HG03565 (cell line): ENCODE measurements around the gene PDZD7.
A peak's percentile ranks its signal among the peaks of the same experiment; 100 is the strongest.
"Not testable (repeated sequence)": the region's sequence is repeated elsewhere in the genome, so short reads cannot be mapped to it uniquely, and the experiment has no call there.

Experiments used
- ATAC-seq: cut with Tn5 transposase; IDR thresholded peaks from one replicate; pipeline ENCODE4 v1.9.1; 2021; ENCODE audit warnings: mild to moderate bottlenecking, moderate library complexity; ENCODE audit not compliant: unreplicated experiment

PDZD7 gene

GRCh38 chr10:101041252-101041761, 10.4 kb upstream of the PDZD7 start:
- ATAC-seq: peak; percentile 54

- no peak for ATAC-seq
Measured at GRCh38 chr10:101040851-101041250, 9.9 kb upstream of the PDZD7 start.

- no peak for ATAC-seq
Measured at GRCh38 chr10:101040061-101040460, 9.1 kb upstream of the PDZD7 start.

- no peak for ATAC-seq
Measured at GRCh38 chr10:101038484-101038883, 7.6 kb upstream of the PDZD7 start.

GRCh38 chr10:101036726-101037125, 5.8 kb upstream of the PDZD7 start:
- ATAC-seq: no peak

- ATAC-seq: no peak
Measured at GRCh38 chr10:101035916-101036702, 5.2 kb upstream of the PDZD7 start.

GRCh38 chr10:101035314-101035713, 4.4 kb upstream of the PDZD7 start:
- ATAC-seq: no peak

GRCh38 chr10:101034404-101034803, 3.5 kb upstream of the PDZD7 start:
- not testable (repeated sequence) for ATAC-seq

GRCh38 chr10:101033276-101033675, 2.3 kb upstream of the PDZD7 start:
- ATAC-seq: no peak

- no peak for ATAC-seq
Measured at GRCh38 chr10:101032637-101033224, 1.8 kb upstream of the PDZD7 start.

- no peak for ATAC-seq
Measured at GRCh38 chr10:101031796-101032636, 1.1 kb upstream of the PDZD7 start.

- no peak for ATAC-seq
Measured at GRCh38 chr10:101030496-101031127, 317 bp downstream of the PDZD7 start.

- ATAC-seq: no peak
Measured at GRCh38 chr10:101029520-101030295, 1.2 kb downstream of the PDZD7 start.

- no peak for ATAC-seq
Measured at GRCh38 chr10:101028446-101029337, 2.2 kb downstream of the PDZD7 start.

- no peak for ATAC-seq
Measured at GRCh38 chr10:101027106-101027720, 3.7 kb downstream of the PDZD7 start.

GRCh38 chr10:101022967-101023705, 7.8 kb downstream of the PDZD7 start:
- no peak for ATAC-seq

- ATAC-seq: no peak
Measured at GRCh38 chr10:101021692-101022251, 9.2 kb downstream of the PDZD7 start.

- ATAC-seq: no peak
Measured at GRCh38 chr10:101021239-101021638, 9.7 kb downstream of the PDZD7 start.
